HepG2 (cell line): ENCODE measurements around the gene TEX48.

Experiments used
- ELF4 ChIP-seq: sonication (generic); formaldehyde crosslinking; IDR thresholded peaks from 2 replicates; pipeline ENCODE4 v1.5.0; 2020; ENCODE audit warnings: missing genetic modification reagents, mild to moderate bottlenecking, moderate library complexity, borderline replicate concordance
- HINFP ChIP-seq: sonication (generic); formaldehyde crosslinking; IDR thresholded peaks from 2 replicates; pipeline ENCODE4 v1.4.0; 2020; ENCODE audit warnings: low read depth, mild to moderate bottlenecking, missing genetic modification reagents
- POLR2AphosphoS5 ChIP-seq: IDR thresholded peaks from 2 replicates; pipeline ENCODE4 v1.6.1; 2012; ENCODE audit warnings: low read depth, low read length
- RAD21 ChIP-seq: fragments of 450-650 bp; formaldehyde crosslinking; IDR thresholded peaks from 2 replicates; pipeline ENCODE4 v1.5.0; 2020; ENCODE audit warnings: mild to moderate bottlenecking
- RFX1 ChIP-seq: fragments of 450-650 bp; IDR thresholded peaks from 2 replicates; pipeline ENCODE4 v1.6.1; 2017
- ZNF558 ChIP-seq: sonication (generic); formaldehyde crosslinking; IDR thresholded peaks from 2 replicates; pipeline ENCODE4 v1.9.0; 2022; ENCODE audit warnings: mild to moderate bottlenecking, missing genetic modification reagents, borderline replicate concordance
- ZNF619 ChIP-seq: sonication (generic); formaldehyde crosslinking; IDR thresholded peaks from 2 replicates; pipeline ENCODE4 v1.4.0; 2020; ENCODE audit warnings: mild to moderate bottlenecking, missing genetic modification reagents

GRCh38 chr9:114729706-114730105 lies 47.7 kb upstream of the TEX48 start:
- TF ChIP-seq ZNF558 = no peak
- no peak for TF ChIP-seq ELF4
- TF ChIP-seq ZNF619 = no peak
- TF ChIP-seq HINFP (CRISPR knock-in tag) = no peak
- TF ChIP-seq RAD21 (CRISPR knock-in tag) = no peak
- no peak for TF ChIP-seq RFX1
- no peak for TF ChIP-seq POLR2AphosphoS5
